ENCODE data around the gene THEM5.
"Not testable (repeated sequence)": the region's sequence is repeated elsewhere in the genome, so short reads cannot be mapped to it uniquely, and the experiment has no call there.

The THEM5 gene

DNA sequence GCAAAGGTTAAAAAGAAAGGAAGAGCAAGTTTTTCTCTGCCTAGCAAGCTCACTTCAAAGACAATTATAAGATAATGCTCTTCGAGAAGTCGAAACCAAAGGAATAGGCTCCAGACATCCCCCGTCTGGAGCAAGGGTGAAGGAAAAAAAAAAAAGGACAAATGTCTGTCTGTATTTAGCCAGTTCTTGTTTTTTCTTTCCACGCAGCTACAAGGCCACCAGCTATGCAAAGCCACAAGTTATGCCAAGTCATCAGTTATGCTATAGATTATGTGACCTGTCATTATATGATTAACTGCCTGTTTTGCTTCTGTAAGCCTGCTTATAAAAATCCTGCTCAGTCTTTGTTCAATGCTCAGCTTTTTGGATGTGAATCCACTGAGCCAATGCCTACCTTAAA is 2.4 kb upstream of the THEM5 start:
- in situ Hi-C loops (cut with MboI; ENCODE audit: low sequenced_read_pairs, unreplicated experiment): no loop called here
- no peak for DNase-seq (ENCODE audit: low spot score)
- no peak for TF ChIP-seq CTCF (IDR thresholded peaks at IDR 0.05; ENCODE audit: borderline replicate concordance, control extremely low read depth, extremely low read depth, insufficient read depth, missing control alignments)

GRCh38 chr1:151855516-151855915 is 2.0 kb upstream of the THEM5 start:
- DNase-seq (ENCODE audit: low spot score); in situ Hi-C loops (cut with MboI; ENCODE audit: low sequenced_read_pairs, unreplicated experiment): not testable (repeated sequence)

DNA sequence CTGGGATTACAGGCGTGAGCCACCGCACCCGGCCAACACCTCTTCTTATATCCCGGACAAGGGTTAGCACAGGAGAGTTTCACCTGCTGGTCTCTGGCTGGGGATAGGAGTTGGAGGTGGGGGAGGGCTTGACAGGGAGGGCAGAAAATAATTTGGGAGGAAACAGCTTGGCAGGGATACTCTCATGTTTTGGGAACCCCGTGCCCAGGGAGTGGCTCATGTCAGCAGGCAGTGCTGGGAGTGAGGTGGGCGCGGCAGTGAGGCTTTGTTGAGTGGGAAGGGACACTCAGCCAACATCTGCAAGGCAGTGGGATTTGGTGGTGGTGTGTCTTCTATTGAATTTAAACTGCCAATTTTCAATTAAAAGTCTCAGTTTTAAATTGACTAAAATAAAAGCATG is 1.1 kb upstream of the THEM5 start:
- TF ChIP-seq CTCF (IDR thresholded peaks at IDR 0.05; ENCODE audit: borderline replicate concordance, control extremely low read depth, extremely low read depth, insufficient read depth, missing control alignments): no peak
- in situ Hi-C loops (cut with MboI; ENCODE audit: low sequenced_read_pairs, unreplicated experiment): no loop called here
- no peak for DNase-seq (ENCODE audit: low spot score)

DNA sequence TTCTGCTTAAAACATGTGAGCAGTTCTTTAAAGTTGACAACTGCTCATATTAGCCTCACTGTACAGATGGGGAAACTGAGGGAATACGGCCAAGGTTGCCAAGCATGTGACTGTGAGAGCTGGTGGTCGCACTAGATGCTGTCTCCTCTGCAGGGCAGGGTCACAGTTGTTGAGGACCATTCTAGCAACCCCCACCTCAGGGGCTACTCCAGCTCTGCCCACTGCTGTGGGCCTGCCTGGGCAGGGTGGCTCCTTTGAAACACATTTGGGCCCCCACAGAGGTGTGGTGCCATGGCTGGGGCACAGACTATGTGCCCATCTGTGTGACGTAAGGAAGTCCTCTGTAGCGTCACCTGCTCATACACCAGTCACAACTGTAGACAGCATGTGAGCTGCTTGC is 779 bp downstream of the THEM5 start:
- TF ChIP-seq CTCF (IDR thresholded peaks at IDR 0.05; ENCODE audit: borderline replicate concordance, control extremely low read depth, extremely low read depth, insufficient read depth, missing control alignments): no peak
- in situ Hi-C loops (cut with MboI; ENCODE audit: low sequenced_read_pairs, unreplicated experiment): no loop called here
- DNase-seq (ENCODE audit: low spot score): no peak

DNA sequence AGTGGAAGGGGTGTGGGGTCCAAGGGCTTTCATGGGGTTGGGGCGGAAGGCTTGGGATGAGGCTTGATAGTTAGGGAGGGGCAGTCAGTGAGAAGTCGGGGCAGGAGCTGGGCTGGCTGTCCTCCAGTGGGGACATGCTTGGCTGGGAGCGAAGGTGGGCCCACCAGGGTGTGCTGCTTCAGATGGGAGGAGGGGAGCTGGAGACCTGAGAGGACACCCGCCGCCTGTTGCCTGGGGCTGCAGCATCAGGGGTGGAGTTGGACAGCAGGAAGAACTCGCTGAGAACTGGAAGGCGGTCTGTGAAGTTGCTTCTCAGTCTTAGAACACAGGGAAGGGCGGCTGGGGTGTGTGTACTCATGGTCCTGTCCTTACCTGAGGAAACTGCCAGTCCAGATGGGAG is 1.6 kb downstream of the THEM5 start:
- in situ Hi-C loops (cut with MboI; ENCODE audit: low sequenced_read_pairs, unreplicated experiment): no loop called here
- no peak for TF ChIP-seq CTCF (IDR thresholded peaks at IDR 0.05; ENCODE audit: borderline replicate concordance, control extremely low read depth, extremely low read depth, insufficient read depth, missing control alignments)
- DNase-seq (ENCODE audit: low spot score): no peak

- in situ Hi-C loops (cut with MboI; ENCODE audit: low sequenced_read_pairs, unreplicated experiment): no loop called here
- no peak for TF ChIP-seq CTCF (IDR thresholded peaks at IDR 0.05; ENCODE audit: borderline replicate concordance, control extremely low read depth, extremely low read depth, insufficient read depth, missing control alignments)
- no peak for DNase-seq (ENCODE audit: low spot score)
Observed at GRCh38 chr1:151849871-151850270, 3.6 kb downstream of the THEM5 start.

GRCh38 chr1:151849126-151849525 is 4.4 kb downstream of the THEM5 start:
- in situ Hi-C loops (cut with MboI; ENCODE audit: low sequenced_read_pairs, unreplicated experiment): no loop called here
- no peak for TF ChIP-seq CTCF (IDR thresholded peaks at IDR 0.05; ENCODE audit: borderline replicate concordance, control extremely low read depth, extremely low read depth, insufficient read depth, missing control alignments)
- DNase-seq (ENCODE audit: low spot score): no peak

Data from GM13976 (cell line).